Activated T-cell treated with anti-CD3 and anti-CD28 coated beads, Interleukin-2, amount 50 U/mL, for 48 hours (primary cell): Measurements from ENCODE around the gene BCLAF1.
"Not testable (repeated sequence)": the region's sequence is repeated elsewhere in the genome, so short reads cannot be mapped to it uniquely, and the experiment has no call there.

Experiments used
- DNase-seq, 2 experiments: peaks; one replicate each; pipeline ENCODE4 v3.0.0-alpha.2; 2020

BCLAF1 gene

DNA sequence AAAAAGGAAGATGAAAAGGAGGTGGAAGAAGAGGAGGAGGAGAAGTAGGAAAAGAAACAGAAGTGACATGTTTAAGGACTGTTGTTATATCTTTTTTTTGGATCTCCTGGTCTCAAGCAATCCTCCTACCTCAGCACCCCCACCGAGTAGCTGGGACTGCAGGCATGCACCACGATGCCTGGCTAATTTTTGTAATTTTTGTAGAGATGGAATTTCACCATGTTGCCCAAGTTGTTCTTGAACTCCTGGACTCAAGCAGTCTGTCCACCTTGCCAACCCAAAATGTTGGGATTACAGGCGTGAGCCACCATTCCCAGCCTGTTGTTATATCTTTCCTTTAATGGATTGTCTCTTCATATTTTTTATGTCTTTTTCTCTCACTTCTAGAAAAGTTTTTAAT is 19.5 kb upstream of the BCLAF1 start:
- no peak for DNase-seq

DNA sequence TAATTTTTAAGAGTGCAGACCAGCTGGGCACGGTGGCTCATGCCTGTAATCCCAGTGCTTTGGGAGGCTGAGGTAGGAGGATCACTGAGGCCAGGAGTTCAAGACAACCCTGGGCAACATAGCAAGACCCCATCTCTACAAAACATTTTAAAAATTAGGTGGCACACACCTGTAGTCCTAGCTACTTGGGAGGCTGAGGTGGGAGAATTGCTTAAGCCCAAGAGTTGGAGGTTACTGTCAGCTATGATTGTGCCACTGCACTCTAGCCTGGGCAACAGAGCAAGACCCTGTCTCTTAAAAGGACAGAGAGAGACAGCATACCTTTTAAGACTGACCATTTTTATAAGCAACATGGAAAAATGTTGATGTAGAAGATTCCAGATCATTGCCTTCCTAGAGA is 18.8 kb upstream of the BCLAF1 start:
- not testable (repeated sequence) for DNase-seq

GRCh38 chr6:136307351-136307750 is 17.7 kb upstream of the BCLAF1 start:
- no peak for DNase-seq

GRCh38 chr6:136306466-136306865 is 16.8 kb upstream of the BCLAF1 start:
- DNase-seq: no peak

DNA sequence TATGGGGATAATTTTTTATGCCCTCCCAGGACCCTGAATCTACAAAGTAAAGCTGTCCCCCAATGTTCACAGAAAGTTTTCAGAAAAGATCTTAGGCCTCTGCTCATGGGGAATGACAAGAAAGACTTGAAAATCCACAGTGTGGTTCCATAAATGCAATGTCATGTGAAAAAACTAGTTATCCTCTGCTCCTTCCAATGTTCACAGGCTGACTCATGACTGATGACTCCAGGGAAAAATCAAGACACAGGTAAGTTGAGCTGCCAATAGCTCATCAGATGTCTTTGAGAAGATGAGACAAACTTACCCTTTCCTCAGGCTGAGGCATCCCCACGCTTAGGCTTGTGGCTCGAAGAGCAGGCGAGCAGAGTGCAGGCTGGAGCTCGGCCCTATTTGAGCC is 14.8 kb upstream of the BCLAF1 start:
- no peak for DNase-seq

GRCh38 chr6:136303516-136303915 is 13.9 kb upstream of the BCLAF1 start:
- no peak for DNase-seq

DNA sequence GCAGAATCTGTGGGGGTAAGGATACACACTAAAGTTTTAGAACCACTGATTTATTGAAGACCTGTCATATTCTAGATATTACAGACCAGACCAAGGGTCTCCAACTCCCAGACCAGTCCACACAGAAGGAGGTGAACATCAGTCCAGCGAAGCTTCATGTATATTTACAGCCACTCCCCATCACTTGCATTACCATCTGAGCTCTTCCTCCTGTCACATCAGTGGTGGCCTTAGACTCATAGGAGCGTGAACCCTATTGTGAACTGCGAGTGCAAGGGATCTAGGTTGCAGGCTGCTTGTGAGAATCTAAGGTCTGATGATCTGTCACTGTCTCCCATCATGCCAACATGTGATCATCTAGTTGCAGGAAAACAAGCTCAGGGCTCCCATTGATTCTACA is 5.0 kb upstream of the BCLAF1 start:
- DNase-seq: no peak

DNA sequence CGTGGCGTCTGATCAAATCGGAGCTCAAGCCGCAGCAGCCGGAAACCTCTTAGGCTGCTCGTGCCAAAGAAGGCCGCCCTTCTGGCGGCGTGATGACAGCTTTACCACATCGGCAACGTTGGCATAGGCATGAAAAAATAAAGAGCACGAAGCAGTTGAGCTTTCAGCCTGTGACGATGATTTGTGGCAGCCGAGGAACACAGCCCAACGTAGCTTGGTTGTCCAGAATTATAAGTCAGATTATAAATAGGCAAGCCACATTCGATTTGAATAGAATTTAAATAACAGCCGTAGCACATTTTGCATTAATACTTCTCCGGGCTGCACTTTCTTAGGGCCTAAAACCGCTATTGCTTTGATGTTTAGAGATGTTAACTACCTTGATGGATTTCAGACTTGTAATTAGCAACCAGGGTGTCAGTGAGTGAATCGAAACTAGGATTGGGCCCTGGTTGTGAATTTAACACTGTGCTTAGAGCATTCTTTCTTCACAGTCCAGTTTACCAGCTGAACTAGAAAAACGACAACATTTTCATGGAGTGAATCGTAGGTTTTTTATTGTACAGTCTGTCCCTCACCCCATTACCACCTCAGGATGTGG is 864 bp upstream of the BCLAF1 start:
- DNase-seq: peak; percentile 78 to 82

DNA sequence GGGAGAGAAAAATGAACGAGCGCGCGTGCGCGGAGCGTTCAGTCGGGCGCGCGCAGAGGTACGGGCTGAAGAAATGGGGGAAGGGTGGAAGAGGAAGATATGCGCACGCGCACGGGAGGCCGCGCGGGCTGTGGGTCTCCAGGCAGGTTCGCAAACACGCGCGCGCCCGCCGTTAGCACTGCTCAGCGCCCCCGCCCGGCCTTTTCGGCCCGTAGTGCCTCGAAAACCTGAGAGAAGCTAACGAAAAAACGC is 393 bp downstream of the BCLAF1 start:
- peak; percentile 91 to 93 for DNase-seq

DNA sequence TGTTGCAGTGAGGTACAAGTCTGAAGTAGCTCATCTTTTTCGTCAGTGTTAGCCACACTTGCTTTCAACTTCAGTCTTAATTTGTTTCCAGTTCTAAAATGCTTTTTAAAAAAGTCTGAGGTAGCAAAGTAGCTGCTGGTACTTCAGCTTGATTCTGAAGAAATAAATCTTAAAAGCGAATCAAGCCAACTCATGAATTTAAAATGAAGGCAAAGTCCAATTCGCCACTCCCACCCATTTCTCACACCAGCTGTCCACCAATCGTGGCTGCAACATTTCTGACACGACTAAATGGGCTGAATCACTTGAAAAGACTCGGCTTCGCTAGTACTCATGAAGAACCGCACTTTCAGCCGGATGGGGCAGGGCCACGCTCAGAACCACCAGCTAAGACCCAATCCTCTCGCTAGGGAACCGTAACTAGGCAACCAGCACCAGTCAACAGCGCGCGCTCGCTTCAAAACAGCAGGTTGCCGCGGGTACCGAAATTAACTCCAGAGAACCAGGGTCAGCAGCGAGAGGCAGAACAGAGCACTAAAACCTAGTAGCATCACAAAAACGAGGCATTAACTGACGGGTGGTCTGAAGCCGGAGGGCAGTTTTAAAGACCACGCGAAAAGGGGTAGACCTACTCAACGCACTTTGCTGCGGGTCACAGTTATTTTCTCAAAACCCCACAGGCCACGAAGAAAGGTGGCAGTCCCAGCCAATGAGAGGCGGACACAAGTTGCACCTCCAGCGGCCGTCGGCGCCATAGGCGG is 900 bp downstream of the BCLAF1 start:
- peak; percentile 84 to 86 for DNase-seq

DNA sequence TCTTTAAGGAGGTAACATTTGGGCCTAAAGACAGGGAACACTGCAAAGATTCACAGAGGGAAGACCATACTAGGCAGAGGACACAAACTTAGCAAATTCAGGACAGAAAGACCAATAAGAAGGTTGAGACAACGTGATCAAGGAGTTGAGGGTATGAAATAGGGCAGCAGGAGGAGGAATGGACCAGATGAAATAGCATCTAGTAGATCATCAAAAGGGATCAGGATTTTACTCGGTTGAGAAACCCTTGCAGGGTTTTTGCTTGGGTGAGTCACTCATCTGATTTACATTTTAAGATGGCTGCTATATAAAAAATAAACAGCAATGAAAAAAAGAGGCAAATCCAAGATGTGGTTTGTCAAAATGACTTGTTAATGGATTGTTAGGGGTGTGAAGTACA is 4.7 kb downstream of the BCLAF1 start:
- DNase-seq: no peak

DNA sequence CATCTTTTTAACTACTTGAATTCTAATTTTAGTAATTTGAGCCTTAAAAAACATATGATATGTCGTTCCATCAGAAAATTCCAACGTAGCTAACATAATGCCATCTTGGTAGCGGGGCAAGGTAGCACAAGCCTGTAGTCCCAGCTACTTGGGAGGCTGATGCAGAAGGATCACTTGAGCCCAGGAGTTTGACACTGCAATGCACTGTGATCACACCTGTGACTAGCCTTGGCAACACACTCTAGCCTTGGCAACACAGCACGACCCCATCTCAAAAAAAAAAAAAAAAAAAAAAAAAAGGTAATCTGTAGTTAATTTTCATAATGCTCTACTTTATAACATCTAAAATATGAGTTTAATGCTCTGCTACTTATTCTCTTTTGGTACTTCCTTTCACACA is 6.7 kb downstream of the BCLAF1 start:
- no peak for DNase-seq

DNA sequence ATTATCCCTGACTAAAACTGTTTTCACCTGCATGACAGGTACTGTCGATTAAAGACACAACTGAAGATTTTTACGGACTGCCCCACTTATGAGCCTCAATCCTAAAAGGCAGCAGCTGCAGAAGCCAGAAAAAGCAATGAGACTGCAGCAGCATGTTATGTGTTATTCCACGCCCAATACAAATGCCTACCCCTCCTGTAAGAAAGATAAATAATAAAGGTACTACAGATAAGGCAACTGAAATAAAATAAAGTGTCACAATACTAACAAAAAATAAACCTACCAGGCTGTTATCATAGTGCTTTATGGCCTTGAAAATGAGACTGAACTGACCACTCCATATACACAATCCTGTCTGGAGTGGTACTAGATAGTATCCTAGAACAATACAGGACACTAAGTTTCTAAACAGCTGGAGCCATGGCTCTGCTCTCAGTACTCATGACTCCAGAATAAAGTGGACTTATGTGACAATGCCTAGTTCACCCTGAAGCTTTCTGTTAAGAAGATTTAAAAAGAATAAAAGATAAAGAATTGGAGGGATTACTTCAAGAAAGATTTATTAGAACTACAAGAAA is 9.5 kb downstream of the BCLAF1 start:
- no peak for DNase-seq

- no peak for DNase-seq
Measured at GRCh38 chr6:136274062-136274461, 15.6 kb downstream of the BCLAF1 start.

DNA sequence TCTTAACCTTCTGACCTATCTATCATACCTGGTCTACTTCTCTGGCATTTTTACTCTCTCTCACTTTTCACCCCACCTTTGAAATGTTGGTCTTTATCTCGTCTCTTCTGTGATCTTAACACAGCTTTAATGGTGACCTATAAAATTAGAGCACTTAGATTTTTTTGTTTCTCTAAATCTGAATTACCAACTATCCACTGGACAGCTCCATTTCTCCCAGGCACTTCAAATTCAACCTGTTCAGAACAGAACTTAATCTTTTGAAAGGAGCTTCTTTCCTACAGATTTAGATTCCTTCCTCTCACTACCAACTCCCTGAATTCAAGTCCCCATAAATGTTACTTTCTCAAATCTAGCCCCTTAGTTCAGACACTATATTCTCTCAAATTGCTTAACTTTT is 24.5 kb downstream of the BCLAF1 start:
- no peak for DNase-seq

DNA sequence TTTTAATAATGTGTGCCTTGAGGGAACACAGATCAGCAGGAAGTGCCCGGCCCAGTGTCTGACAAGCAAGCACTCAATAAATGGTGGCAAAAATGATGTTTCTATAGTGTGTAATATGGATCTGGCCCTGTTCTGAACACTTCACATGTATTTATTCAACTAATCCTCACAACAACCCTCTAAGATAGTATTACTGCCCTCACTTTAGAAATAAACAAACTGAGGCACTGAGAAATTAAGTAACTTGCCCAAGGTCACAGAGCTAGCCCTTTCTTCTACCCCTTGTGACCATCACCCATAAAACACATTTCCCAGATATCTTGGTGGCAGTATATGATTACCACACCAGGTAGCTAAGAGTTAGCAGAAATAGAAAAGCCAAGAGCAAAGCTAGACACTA is 26.7 kb downstream of the BCLAF1 start:
- DNase-seq: no peak

- DNase-seq: no peak
Measured at GRCh38 chr6:136254851-136255466, 34.7 kb downstream of the BCLAF1 start.

DNA sequence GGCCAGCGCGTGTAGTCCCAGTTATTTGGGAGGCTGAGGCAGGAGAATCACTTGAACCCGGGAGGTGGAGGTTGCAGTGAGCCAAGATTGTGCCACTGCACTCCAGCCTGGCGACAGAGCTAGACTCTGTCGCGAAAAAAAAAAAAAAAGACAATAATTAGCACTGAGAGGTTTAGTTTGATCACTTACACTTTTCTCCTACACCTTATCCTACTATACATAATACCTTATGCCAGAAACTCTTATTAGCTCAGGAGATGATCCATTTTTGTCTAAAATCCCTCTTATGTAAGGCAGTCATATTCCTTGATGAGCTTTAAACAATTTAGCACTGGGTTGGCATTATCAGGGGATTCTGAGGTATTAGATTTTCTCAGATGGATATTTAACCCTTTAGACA is 35.9 kb downstream of the BCLAF1 start:
- DNase-seq: no peak

DNA sequence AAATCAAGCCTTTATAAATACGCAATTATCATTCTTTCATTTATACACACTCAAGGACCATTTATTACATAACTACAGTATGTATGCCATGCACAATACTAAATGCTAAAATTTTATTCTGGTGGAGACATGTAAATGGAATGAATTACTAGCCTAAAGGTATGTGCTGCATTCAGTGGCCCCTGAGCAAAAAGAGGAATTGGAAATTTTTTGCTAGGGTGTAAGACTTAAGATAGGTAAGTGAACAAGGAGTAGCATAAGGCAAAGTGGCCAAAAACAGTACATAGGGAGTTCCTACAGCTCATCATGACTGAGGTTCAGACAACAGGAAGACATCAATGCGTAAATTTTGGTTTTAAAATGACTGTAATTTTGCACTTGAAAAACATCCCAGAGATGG is 37.2 kb downstream of the BCLAF1 start:
- DNase-seq: no peak

GRCh38 chr6:136251394-136251793 is 38.3 kb downstream of the BCLAF1 start:
- DNase-seq: no peak

- no peak for DNase-seq
Measured at GRCh38 chr6:136250686-136251008, 39.0 kb downstream of the BCLAF1 start.

GRCh38 chr6:136249811-136250685 is 39.6 kb downstream of the BCLAF1 start, which contains the start of gene MTFR2:
Gene MTFR2, minus strand, starts transcription at chr6:136250311. Its CDS starts 1,212 bp downstream, at chr6:136249099.
- peak; percentile 91 for DNase-seq

GRCh38 chr6:136249336-136249735 is 40.3 kb downstream of the BCLAF1 start:
- peak in 1 of 2 experiments; percentile 32 for DNase-seq
